ENCODE results near the gene PDLIM3.

The PDLIM3 gene

DNA sequence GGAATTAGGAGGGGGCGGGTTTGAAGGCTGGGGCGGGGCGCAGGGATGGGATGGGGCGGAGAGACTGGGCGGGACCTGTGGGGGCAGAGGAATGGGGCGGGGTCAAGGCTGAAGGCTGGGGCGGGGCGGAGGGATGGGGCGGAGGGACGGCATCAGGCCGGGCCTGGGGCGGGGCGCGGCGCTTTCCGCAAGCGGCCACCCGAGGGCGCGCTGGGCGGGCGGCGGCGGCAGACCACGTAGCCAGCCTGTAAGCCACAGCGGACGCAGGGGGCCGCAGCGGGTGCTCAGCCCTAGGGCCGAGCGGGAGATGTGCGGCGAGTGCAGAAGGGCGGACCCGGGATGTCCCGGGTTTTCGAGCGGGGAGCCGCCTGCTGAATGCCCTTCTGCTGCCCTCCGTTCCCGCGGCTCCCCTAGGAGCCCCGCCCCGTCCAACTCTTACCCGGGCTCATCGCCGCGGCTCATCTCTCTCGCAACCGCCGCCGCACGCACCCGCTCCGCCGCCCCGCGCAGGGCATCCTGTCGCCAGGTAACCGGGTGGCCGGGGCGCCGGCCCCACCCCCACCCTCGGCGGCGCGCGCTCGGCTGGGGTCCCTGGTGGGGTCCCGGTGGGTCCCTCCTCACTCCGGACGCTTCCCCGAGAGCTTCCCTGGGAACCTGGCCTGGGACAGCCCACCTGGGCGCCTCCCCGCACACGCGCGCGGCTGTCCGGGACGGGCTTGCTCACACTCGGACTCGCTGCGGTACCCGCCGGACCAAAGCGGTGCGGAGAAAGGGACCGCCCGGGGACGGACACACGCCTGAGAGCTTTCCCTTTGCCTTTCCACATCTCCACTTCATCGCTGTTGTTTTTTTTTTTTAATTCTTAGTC is 63.8 kb downstream of the PDLIM3 start, which contains the start of gene CCDC110:
TSS of gene CCDC110 (minus strand) at position 499 of the 868 bp plus-strand sequence. CDS start at position 449, 50 bp downstream.
- DNase-seq (ENCODE audit: low read depth): peak; percentile 81

DNA sequence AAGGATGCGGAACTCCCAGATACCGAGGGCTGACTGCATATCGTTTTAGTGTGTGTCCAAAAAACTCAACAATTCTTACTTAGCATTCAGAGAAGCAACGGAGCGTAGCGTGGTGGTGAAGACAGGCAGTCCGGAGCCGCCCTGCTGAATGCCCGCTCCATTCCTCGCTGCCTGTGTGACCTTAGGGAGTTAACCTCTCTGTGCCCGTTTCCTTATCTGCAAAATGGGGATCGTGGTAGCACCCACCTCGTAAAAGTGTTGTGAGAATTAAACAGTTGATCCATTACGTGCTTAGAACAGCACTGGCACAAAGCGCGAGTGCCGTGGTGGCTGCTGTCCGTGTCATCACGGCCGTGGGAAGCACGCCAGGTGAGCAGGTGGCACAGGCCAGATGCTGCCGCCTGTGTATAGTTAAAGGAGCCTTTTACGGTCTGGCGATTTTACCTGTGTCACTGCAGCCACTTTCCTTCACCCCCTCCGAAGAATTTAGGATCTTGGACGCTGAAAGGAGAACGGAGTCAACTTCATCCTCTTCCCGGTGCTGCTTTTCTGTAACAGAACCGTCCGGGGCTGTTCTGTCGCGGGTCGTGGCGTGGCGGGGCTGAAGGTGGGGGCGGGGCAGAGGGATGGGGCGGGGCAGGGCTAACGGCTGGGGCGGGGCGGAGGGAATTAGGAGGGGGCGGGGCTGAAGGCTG is 64.7 kb downstream of the PDLIM3 start:
- no peak for DNase-seq (ENCODE audit: low read depth)

DNA sequence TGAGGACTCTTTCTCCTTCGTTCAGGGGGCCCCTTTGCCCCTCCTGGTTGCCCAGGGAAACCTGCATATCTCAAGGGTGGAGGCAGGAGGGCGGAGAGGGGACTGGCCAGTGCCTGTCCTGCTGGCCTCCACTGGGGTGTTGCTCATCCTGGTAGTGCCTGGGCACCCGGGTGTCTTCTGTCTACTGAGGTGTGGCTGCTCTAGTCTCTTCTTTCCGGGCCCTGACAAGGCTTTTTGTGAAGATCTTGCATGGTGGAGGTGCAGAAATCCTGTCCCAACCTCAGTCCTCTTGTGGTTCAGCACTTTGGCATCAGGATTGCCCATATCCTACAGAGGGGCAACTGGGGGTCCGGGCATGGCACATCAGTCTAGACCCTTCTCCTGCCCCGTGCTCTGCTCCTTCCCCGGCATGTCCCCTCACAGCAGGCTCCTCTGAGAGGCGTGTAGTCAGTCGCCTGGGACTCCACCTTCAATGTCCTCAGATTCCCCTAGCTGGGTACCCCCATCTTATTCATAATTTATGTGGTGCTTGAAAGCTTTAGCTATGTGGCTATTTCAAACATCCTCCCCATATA is 65.6 kb downstream of the PDLIM3 start:
- no peak for DNase-seq (ENCODE audit: low read depth)

DNA sequence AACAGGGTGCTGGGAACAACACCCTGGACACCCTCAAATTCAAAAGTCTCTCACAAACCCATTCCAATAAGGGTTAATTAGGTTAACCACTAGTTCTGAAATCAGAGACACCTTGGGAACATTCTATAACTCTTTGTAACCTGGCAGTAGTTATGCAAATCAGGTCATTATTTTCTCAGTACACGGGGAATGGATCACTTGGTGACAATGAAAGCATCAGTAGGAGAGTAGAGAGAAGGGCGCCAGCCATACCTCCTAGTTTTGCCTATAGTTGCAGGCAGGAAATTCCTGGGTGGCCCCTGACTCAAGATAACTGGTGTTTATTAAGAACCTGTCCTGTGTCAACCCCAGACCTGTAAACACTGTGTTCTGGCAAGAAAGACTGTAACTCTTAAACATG is 66.3 kb downstream of the PDLIM3 start:
- no peak for DNase-seq (ENCODE audit: low read depth)

DNA sequence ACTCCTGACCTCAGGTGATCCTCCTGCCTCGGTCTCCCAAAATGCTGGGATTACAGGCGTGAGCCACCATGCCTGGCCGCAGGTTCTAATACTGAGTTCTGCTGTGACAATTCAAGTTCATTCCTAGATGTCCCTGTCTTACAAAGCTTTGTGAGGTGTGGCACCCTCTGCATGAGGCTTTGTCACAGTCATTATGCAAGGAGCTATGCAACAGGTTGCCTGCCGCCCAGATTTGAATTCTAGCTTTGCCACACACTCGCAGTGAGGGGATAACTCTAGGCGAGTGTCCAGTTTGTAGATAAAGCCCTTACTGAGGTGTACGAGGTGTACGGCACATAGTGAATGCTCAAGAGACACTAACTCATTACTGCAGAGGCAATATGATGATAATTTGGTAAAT is 67.3 kb downstream of the PDLIM3 start:
- no peak for DNase-seq (ENCODE audit: low read depth)

DNA sequence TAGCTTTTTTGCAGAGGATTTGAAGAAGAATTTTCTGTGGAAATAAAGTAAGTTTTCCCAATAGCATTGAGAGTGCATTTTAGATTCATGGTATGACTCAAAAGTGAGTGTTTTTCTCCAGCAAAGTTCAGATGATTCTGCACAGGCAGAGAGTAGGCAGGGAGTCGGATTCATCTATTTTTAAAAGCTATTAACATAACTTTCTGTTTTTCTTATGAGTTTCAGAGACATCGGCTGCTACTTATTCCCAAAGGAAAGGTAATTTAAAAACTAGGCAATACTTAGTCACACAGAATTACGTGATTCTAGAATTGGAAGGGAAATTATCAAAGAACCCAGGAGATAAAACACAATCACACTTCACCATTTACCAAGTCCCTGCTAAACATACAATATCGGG is 68.2 kb downstream of the PDLIM3 start:
- no peak for DNase-seq (ENCODE audit: low read depth)

DNA sequence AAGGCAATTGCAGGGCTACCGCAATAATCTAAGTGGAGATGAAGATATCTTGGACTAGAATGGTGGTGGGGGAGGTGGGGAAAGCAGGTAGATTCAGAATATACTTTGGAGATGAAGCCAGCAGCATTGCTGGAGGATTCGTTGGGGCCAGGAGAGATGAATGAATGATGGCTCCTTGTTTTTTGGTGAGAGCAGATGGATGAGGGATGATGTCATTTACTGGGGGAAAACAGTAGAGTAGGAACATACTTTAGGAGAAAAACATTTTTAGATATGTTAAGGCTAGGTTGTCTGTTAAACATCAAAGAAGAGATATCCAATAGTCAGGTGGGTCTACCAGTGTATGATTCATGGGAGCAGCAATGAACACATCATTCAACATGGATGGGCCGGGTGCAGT is 69.6 kb downstream of the PDLIM3 start:
- DNase-seq (ENCODE audit: low read depth): no peak

DNA sequence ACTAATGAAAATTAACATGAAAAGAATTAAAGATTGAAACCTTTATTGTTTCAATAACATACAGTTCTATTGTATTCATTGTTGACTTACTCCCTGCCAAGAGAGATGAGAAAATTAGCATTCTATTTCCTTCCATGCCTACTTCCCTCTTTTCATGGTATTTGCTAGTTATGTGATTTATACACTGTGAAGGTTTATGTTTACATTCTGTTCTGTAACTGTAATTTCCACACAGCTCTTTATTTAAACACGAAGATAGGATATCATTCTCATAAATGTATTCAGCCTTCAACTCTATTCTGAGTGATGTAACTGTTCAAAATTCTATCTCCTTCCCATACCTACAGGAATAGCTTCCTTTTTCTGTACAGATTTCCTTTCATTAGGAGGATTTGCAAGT is 70.4 kb downstream of the PDLIM3 start:
- no peak for DNase-seq (ENCODE audit: low read depth)

DNA sequence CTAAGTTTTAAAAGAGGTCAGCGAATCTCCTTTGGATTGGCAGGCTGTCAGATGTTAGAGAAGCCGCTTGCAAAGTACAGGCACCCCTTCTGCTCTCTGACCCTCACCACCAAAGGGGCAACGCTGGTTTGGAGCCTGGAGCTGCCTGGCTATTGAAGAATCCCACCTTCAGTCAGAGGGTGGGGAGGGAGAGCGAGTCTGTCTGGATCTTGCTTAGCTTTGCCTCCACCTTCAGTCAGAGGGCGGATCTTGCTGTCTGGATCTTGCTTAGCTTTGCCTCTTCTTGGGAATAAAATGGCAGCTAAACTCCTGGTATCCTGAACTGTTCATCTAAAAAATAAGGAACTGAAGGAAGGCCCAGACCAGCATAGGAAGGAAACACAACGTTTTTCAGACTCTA is 71.1 kb downstream of the PDLIM3 start:
- DNase-seq (ENCODE audit: low read depth): no peak

DNA sequence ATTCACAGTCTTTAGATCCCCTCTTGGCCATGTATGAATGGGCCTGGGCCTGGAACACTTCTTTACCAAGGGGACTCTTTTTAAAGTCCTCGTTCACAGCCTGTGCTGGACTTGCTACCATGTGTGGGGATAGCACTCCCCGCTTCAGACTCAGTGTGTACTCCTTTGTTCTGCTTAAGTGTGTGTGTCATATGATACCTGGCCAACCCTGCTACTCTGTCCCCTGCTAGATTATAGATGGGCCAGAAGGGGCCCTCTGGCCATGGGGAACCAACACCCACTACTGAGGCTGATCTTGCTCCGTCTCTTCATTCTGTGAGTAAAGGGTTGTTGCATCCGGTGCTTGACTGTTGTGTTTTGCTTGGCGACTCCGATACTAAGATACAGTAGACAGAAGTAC is 71.8 kb downstream of the PDLIM3 start:
- no peak for DNase-seq (ENCODE audit: low read depth)

DNA sequence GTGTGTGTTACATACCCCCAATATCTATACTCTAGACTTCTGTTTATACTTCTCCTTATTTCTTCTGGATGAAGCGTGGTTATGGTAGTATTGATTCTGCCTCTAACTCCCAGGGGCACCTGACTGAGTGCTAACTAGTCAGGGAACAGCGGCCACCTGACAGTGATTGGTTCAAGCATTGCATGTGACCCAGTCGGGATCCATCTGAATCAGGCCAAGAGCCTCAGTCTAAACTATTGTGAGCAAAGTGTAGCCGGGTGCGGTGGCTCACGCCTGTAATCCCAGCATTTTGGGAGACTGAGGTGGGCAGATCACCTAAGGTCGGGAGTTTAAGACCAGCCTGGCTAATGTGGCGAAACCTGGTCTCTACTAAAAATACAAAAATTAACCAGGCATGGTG is 73.7 kb downstream of the PDLIM3 start:
- DNase-seq (ENCODE audit: low read depth): no peak

DNA sequence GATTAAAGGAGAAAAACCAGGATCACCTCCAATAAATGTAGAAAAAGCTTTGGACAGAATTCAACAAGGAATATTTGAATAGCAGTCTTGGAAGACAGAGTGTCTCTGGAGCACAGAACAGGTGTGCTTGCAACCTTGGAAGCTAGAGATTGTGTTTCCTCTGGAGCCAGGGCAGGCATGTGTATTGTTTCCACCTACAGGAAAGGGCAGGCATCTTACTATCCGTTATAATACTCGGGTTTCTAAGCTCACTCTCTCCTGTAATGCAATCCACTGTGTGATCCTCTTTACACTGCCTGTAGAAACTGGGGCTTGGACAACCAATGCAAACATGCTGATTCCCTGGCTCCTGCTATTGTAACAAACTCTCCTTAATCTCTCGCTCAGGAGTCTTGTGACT is 78.2 kb downstream of the PDLIM3 start:
- no peak for DNase-seq (ENCODE audit: low read depth)

DNA sequence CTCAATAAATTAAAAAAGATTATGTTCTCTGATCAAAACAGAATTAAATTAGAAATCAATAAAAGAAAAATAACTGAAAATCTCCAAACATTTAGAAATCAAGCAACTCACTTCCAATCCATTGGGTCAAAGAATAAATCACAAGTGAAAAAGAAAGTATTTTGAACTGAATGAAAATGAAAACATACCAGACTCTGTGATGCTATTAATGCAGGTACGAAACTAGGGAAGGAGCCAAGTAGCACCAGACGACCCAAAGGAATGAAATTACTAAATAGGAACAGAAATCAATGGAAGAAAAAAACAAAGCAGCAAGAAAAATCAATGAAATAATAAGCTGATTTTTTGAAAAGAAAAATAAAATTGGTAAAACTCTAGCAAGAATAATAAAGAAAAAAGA is 79.2 kb downstream of the PDLIM3 start:
- no peak for DNase-seq (ENCODE audit: low read depth)
